ENCODE measurements around the gene USP17L30.
"Not testable (repeated sequence)": the region's sequence is repeated elsewhere in the genome, so short reads cannot be mapped to it uniquely, and the experiment has no call there.

Gene USP17L30

GRCh38 chr4:9381012-9381534 lies 18.1 kb downstream of the USP17L30 start:
- H3K18ac ChIP-seq (ENCODE audit: low read length); H3K4me1 ChIP-seq (ENCODE audit: control insufficient read depth, low read depth, low read length); H3K23ac ChIP-seq (ENCODE audit: low read length); H3K27me3 ChIP-seq (ENCODE audit: insufficient read depth, low read length, poor library complexity); H2BK120ac ChIP-seq (ENCODE audit: low read depth, low read length); H3K56ac ChIP-seq (ENCODE audit: low read length); H4K8ac ChIP-seq (ENCODE audit: low read depth, low read length); H3K27ac ChIP-seq (ENCODE audit: low read depth, low read length); H2AK5ac ChIP-seq (ENCODE audit: low read length); H2BK15ac ChIP-seq (replicated peaks; ENCODE audit: low read depth); H3K4me3 ChIP-seq (ENCODE audit: low read length); H3K79me2 ChIP-seq (ENCODE audit: control insufficient read depth, insufficient read depth, low read length); H3K79me1 ChIP-seq (ENCODE audit: low read length); H4K5ac ChIP-seq (ENCODE audit: low read length); H3K4ac ChIP-seq (ENCODE audit: low read depth, low read length); H2BK5ac ChIP-seq (ENCODE audit: low read length); H3K36me3 ChIP-seq (ENCODE audit: control insufficient read depth, insufficient read depth, low read length); H3K4me2 ChIP-seq (ENCODE audit: low read length); H3K9ac ChIP-seq (ENCODE audit: low read length): not testable (repeated sequence)
- WGBS (ENCODE audit: extremely low coverage, insufficient coverage, low lambda C conversion rate) = no CpG with 5 or more reads among the region's 36 CpGs
- DNase-seq = peak; percentile 2

DNA sequence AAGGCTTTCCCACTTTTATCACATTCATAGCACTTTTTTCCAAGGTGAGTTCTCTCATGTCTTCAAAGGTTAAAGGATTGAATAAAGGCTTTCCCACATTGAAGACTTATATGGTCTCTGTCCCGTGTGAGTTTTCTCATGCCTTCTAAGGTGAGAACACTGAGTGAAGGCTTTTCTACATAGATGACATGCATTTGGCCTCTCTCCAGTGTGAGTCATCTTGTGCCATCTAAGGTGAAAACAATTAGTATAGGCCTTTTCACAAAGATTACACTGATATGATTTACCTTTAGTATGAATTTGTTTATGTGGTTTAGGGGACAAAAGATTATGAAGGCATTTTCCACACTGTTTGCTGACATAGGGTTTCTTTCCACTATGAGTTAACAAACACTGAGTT lies 21.2 kb downstream of the USP17L30 start:
- no peak overlapping the region for H4K8ac ChIP-seq (ENCODE audit: low read depth, low read length)
- H3K4me2 ChIP-seq (ENCODE audit: low read length) = no peak overlapping the region
- H3K79me1 ChIP-seq (ENCODE audit: low read length) = no peaks in the 10 kb centered on the region
- DNase-seq = no peak
- H2AK5ac ChIP-seq (ENCODE audit: low read length) = no peak overlapping the region
- H3K23ac ChIP-seq (ENCODE audit: low read length) = no peak overlapping the region
- no peak overlapping the region for H3K27ac ChIP-seq (ENCODE audit: low read depth, low read length)
- H3K27me3 ChIP-seq (ENCODE audit: insufficient read depth, low read length, poor library complexity) = no peaks in the 10 kb centered on the region
- no peak overlapping the region for H2BK5ac ChIP-seq (ENCODE audit: low read length)
- H2BK120ac ChIP-seq (ENCODE audit: low read depth, low read length) = no peak overlapping the region
- no CpG with 5 or more reads among the region's 1 CpG for WGBS (ENCODE audit: extremely low coverage, insufficient coverage, low lambda C conversion rate)
- H2BK15ac ChIP-seq (replicated peaks; ENCODE audit: low read depth) = no peak overlapping the region
- H3K9ac ChIP-seq (ENCODE audit: low read length) = no peak overlapping the region
- no peak overlapping the region for H3K4ac ChIP-seq (ENCODE audit: low read depth, low read length)
- no peaks in the 10 kb centered on the region for H3K79me2 ChIP-seq (ENCODE audit: control insufficient read depth, insufficient read depth, low read length)
- no peak overlapping the region for H3K4me3 ChIP-seq (ENCODE audit: low read length)
- H3K56ac ChIP-seq (ENCODE audit: low read length) = no peak overlapping the region
- no peaks in the 10 kb centered on the region for H3K36me3 ChIP-seq (ENCODE audit: control insufficient read depth, insufficient read depth, low read length)
- H3K18ac ChIP-seq (ENCODE audit: low read length) = no peak overlapping the region
- no peaks in the 10 kb centered on the region for H3K4me1 ChIP-seq (ENCODE audit: control insufficient read depth, low read depth, low read length)
- no peak overlapping the region for H4K5ac ChIP-seq (ENCODE audit: low read length)

DNA sequence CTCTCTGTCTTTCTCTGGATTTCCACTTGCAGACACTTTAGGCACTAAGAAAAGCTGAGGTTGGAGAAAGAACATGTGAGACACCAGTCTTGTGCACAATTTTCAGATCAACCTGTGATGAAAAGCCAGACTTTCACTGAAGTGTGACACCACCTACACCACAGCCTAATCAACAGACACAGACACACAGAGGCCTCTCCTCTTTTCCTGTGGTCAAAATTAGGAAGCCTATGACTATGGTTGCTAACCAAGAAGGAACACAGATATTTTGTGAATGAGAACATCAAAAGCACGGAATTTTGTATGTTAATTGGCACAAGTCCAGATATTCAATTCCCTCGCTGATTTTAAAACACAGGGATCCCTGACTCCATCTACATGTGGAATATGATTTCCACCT lies 26.1 kb downstream of the USP17L30 start:
- H4K8ac ChIP-seq (ENCODE audit: low read depth, low read length); H3K27me3 ChIP-seq (ENCODE audit: insufficient read depth, low read length, poor library complexity); H3K4me3 ChIP-seq (ENCODE audit: low read length); H2BK120ac ChIP-seq (ENCODE audit: low read depth, low read length); DNase-seq; H3K79me2 ChIP-seq (ENCODE audit: control insufficient read depth, insufficient read depth, low read length); H4K5ac ChIP-seq (ENCODE audit: low read length); H3K27ac ChIP-seq (ENCODE audit: low read depth, low read length); H3K4me2 ChIP-seq (ENCODE audit: low read length); H2BK5ac ChIP-seq (ENCODE audit: low read length); H3K23ac ChIP-seq (ENCODE audit: low read length); H3K18ac ChIP-seq (ENCODE audit: low read length); H3K4ac ChIP-seq (ENCODE audit: low read depth, low read length); H3K4me1 ChIP-seq (ENCODE audit: control insufficient read depth, low read depth, low read length); H3K9ac ChIP-seq (ENCODE audit: low read length); H2AK5ac ChIP-seq (ENCODE audit: low read length); H3K79me1 ChIP-seq (ENCODE audit: low read length); H2BK15ac ChIP-seq (replicated peaks; ENCODE audit: low read depth); H3K56ac ChIP-seq (ENCODE audit: low read length); H3K36me3 ChIP-seq (ENCODE audit: control insufficient read depth, insufficient read depth, low read length): not testable (repeated sequence)
- no CpG with 5 or more reads among the region's 2 CpGs for WGBS (ENCODE audit: extremely low coverage, insufficient coverage, low lambda C conversion rate)

GRCh38 chr4:9405774-9406173 lies 42.8 kb downstream of the USP17L30 start:
- H3K18ac ChIP-seq (ENCODE audit: low read length); H3K4me2 ChIP-seq (ENCODE audit: low read length); H3K56ac ChIP-seq (ENCODE audit: low read length); H3K36me3 ChIP-seq (ENCODE audit: control insufficient read depth, insufficient read depth, low read length); H3K27ac ChIP-seq (ENCODE audit: low read depth, low read length); H3K4ac ChIP-seq (ENCODE audit: low read depth, low read length); H3K23ac ChIP-seq (ENCODE audit: low read length); H3K79me1 ChIP-seq (ENCODE audit: low read length); H2AK5ac ChIP-seq (ENCODE audit: low read length); H4K5ac ChIP-seq (ENCODE audit: low read length); H3K27me3 ChIP-seq (ENCODE audit: insufficient read depth, low read length, poor library complexity); H3K4me3 ChIP-seq (ENCODE audit: low read length); H2BK5ac ChIP-seq (ENCODE audit: low read length); H3K79me2 ChIP-seq (ENCODE audit: control insufficient read depth, insufficient read depth, low read length); H4K8ac ChIP-seq (ENCODE audit: low read depth, low read length); DNase-seq; H2BK15ac ChIP-seq (replicated peaks; ENCODE audit: low read depth); H3K4me1 ChIP-seq (ENCODE audit: control insufficient read depth, low read depth, low read length); H3K9ac ChIP-seq (ENCODE audit: low read length); H2BK120ac ChIP-seq (ENCODE audit: low read depth, low read length): not testable (repeated sequence)
- WGBS (ENCODE audit: extremely low coverage, insufficient coverage, low lambda C conversion rate) = no CpG with 5 or more reads among the region's 2 CpGs

GRCh38 chr4:9406491-9406890 lies 43.6 kb downstream of the USP17L30 start:
- DNase-seq; H2BK15ac ChIP-seq (replicated peaks; ENCODE audit: low read depth): not testable (repeated sequence)
- whole genome bisulfite sequencing (ENCODE audit: extremely low coverage, insufficient coverage, low lambda C conversion rate) = no CpG with 5 or more reads among the region's 3 CpGs

DNA sequence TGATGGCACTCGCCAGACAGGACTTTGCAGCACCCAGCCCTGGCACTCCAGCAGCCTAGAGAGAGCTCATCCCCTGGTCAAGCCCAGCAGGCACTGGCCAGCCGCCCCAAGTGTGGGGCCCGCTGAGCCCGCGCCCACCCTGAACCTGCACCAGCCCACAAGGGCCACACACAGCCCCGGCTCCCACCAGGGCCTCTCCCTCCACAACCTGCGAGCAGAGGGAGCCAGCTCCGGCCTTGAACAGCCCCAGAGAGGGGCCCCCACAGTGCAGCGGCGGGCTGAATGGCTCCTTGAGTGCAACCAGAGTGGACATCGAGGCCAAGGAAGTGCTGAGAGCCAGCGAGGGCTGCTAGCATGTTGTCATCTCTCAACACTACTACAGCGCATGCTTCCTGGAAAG lies 46.9 kb downstream of the USP17L30 start:
- Histone ChIP-seq H4K8ac (ENCODE audit: low read depth, low read length) (no peak overlapping the region), H2AK5ac (ENCODE audit: low read length) (no peak overlapping the region), H2BK120ac (ENCODE audit: low read depth, low read length) (no peak overlapping the region), H3K27me3 (ENCODE audit: insufficient read depth, low read length, poor library complexity) (no peaks in the 10 kb centered on the region), H3K18ac (ENCODE audit: low read length) (no peak overlapping the region), H3K79me2 (ENCODE audit: control insufficient read depth, insufficient read depth, low read length) (no peaks in the 10 kb centered on the region), H2BK5ac (ENCODE audit: low read length) (no peak overlapping the region), H3K4me2 (ENCODE audit: low read length) (no peak overlapping the region), H4K5ac (ENCODE audit: low read length) (no peak overlapping the region), H3K4me3 (ENCODE audit: low read length) (no peak overlapping the region), H3K27ac (ENCODE audit: low read depth, low read length) (no peak overlapping the region), H2BK15ac (replicated peaks; ENCODE audit: low read depth) (no peak overlapping the region), H3K4me1 (ENCODE audit: control insufficient read depth, low read depth, low read length) (no peaks in the 10 kb centered on the region), H3K4ac (ENCODE audit: low read depth, low read length) (no peak overlapping the region), H3K9ac (ENCODE audit: low read length) (no peak overlapping the region), H3K56ac (ENCODE audit: low read length) (no peak overlapping the region), H3K36me3 (ENCODE audit: control insufficient read depth, insufficient read depth, low read length) (no peaks in the 10 kb centered on the region), H3K23ac (ENCODE audit: low read length) (no peak overlapping the region), H3K79me1 (ENCODE audit: low read length) (no peaks in the 10 kb centered on the region)
- WGBS (ENCODE audit: extremely low coverage, insufficient coverage, low lambda C conversion rate) = no CpG with 5 or more reads among the region's 13 CpGs
- DNase-seq = no peak

More at GRCh38 chr4:9406491-9406890, 43.6 kb downstream of the USP17L30 start:
- not testable (repeated sequence) for H4K8ac ChIP-seq (ENCODE audit: low read depth, low read length); H3K27me3 ChIP-seq (ENCODE audit: insufficient read depth, low read length, poor library complexity); H3K36me3 ChIP-seq (ENCODE audit: control insufficient read depth, insufficient read depth, low read length); H3K4me2 ChIP-seq (ENCODE audit: low read length); H2BK5ac ChIP-seq (ENCODE audit: low read length); H3K79me1 ChIP-seq (ENCODE audit: low read length); H3K23ac ChIP-seq (ENCODE audit: low read length); H3K4me1 ChIP-seq (ENCODE audit: control insufficient read depth, low read depth, low read length); H2AK5ac ChIP-seq (ENCODE audit: low read length); H3K18ac ChIP-seq (ENCODE audit: low read length); H3K56ac ChIP-seq (ENCODE audit: low read length); H4K5ac ChIP-seq (ENCODE audit: low read length); H3K79me2 ChIP-seq (ENCODE audit: control insufficient read depth, insufficient read depth, low read length); H3K27ac ChIP-seq (ENCODE audit: low read depth, low read length); H3K4ac ChIP-seq (ENCODE audit: low read depth, low read length); H2BK120ac ChIP-seq (ENCODE audit: low read depth, low read length); H3K4me3 ChIP-seq (ENCODE audit: low read length); H3K9ac ChIP-seq (ENCODE audit: low read length)

Measured in mesendoderm (in vitro differentiated cells).